T-helper 2 cell treated with Interferon-gamma antibody and Interleukin-4, amounts not matched to agents 100 ng/mL and 5 ng/mL, for 36 hours (primary cell): ENCODE measurements around the gene PATL2. TPM values are rescaled to one million over a fixed set of nuclear protein-coding genes. Genes with fewer than 3 reads are reported as not detected.
"Not testable (repeated sequence)": the region's sequence is repeated elsewhere in the genome, so short reads cannot be mapped to it uniquely, and the experiment has no call there.

Experiments used
- intact Hi-C: fragments of 100-400 bp; cut with micrococcal nuclease; formaldehyde crosslinking; loops from one replicate; pipeline ENCODE4 v1.15.1; 2023
- total RNA-seq: library from RNA; stranded (reverse); gene quantifications from 2 replicates; pipeline ENCODE4 v1.2.3, GENCODE V29; 2022

The PATL2 gene
- total RNA-seq, 1 donor from 2014 or later = 22.5 TPM

GRCh38 chr15:44698641-44699040 is 12.5 kb downstream of the PATL2 start:
- intact Hi-C loops = no loop called here

- intact Hi-C loops = no loop called here
Observed at GRCh38 chr15:44697014-44697413, 14.1 kb downstream of the PATL2 start.

- intact Hi-C loops = no loop called here
Observed at GRCh38 chr15:44695294-44695693, 15.8 kb downstream of the PATL2 start.

- intact Hi-C loops = no loop called here
Observed at GRCh38 chr15:44694416-44694815, 16.7 kb downstream of the PATL2 start.

GRCh38 chr15:44692659-44693058 is 18.5 kb downstream of the PATL2 start:
- intact Hi-C loops = no loop called here

- intact Hi-C loops = not testable (repeated sequence)
Observed at GRCh38 chr15:44690245-44690644, 20.9 kb downstream of the PATL2 start.

GRCh38 chr15:44689318-44689717 is 21.8 kb downstream of the PATL2 start:
- intact Hi-C loops = not testable (repeated sequence)

GRCh38 chr15:44682809-44683682 is 28.1 kb downstream of the PATL2 start:
- intact Hi-C loops = loop anchor here (1.0 kb wide), 2 partner anchors 20 to 27 kb away; partner anchors contain the start of gene SPG11

- intact Hi-C loops = no loop called here
Observed at GRCh38 chr15:44682211-44682610, 28.9 kb downstream of the PATL2 start.

GRCh38 chr15:44676676-44677075 is 34.4 kb downstream of the PATL2 start:
- intact Hi-C loops = loop anchor here (1.0 kb wide), 1 partner anchor 10 kb away; no protein-coding TSS in a partner anchor

DNA sequence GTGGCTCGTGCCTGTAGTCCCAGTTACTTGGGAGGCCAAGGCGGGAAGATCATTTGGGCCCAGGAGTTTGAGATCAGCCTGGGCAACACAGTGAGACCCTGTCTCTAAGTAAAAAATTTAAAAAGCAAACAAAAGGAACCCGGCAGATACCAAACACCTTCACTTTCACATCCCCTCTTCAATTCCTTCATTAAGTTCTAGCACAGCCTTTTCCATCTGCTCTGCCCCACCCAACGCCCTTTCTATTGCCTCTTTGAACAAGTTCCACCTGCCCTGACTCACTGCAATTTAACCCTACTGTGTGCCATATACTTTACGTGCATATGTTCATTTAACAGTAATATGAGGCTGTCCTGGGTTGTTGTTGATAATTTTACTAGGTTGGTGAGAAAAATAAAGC is 35.2 kb downstream of the PATL2 start:
- intact Hi-C loops = no loop called here

GRCh38 chr15:44673639-44674038 is 37.5 kb downstream of the PATL2 start:
- intact Hi-C loops = no loop called here

- intact Hi-C loops = no loop called here
Observed at GRCh38 chr15:44670087-44670950, 40.8 kb downstream of the PATL2 start.

GRCh38 chr15:44668921-44669320 is 42.2 kb downstream of the PATL2 start:
- intact Hi-C loops = no loop called here

- intact Hi-C loops = no loop called here
Observed at GRCh38 chr15:44667039-44667360, 44.1 kb downstream of the PATL2 start.

DNA sequence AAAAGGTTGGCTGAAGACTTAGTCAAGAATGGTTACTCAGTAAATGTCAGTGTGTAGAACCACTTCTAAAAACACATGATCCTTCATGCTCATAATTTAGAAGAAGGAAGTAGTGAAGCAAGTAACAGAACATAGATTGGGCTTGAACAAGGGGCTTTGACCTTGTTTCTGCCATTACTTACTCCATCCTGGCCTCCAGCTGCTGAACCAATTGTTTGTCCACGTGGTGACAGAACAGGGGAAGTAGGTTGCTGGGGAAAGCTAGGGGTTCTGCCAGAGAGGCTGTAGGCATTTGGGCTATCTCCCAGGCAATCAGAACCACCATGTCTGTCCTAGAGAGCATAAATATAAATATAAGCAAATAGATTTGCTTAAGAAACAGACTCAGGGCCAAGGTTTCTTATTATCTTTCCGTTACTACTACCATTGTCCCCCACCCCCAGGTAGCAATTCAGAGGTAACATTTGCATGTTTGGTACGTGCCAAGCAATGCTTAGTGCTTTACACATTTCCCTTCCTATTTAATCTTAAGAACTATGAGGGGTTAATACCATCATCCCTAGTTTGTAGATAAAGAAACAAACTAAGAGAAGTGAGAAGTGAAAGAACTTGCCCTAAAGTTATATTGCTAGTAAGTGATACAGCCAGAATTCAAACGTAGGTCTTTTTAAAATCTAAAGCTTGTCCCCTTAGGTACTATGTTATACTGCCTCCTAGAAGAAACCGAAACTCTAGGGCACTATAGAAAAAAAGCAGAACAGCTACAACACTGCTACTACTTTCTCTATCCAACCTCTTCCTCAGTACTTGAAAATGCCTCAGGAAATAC is 44.7 kb downstream of the PATL2 start:
- intact Hi-C loops = loop anchor here (1.0 kb wide), 1 partner anchor 11 kb away; no protein-coding TSS in a partner anchor

GRCh38 chr15:44663410-44664308 is 47.5 kb downstream of the PATL2 start, which contains the start of gene SPG11:
SPG11 (minus strand) TSS chr15:44663662; CDS start chr15:44663647, 15 bp downstream.
- intact Hi-C loops = loop anchor here (1.0 to 5.0 kb wide), 7 partner anchors 20 to 376 kb away; partner anchors contain the start of genes B2M, EIF3J, GOLM2 and PATL2

GRCh38 chr15:44662478-44663409 is 48.4 kb downstream of the PATL2 start:
- intact Hi-C loops = loop anchor here (1.0 to 5.0 kb wide), 7 partner anchors 21 to 375 kb away; partner anchors contain the start of genes B2M, EIF3J, GOLM2 and PATL2

DNA sequence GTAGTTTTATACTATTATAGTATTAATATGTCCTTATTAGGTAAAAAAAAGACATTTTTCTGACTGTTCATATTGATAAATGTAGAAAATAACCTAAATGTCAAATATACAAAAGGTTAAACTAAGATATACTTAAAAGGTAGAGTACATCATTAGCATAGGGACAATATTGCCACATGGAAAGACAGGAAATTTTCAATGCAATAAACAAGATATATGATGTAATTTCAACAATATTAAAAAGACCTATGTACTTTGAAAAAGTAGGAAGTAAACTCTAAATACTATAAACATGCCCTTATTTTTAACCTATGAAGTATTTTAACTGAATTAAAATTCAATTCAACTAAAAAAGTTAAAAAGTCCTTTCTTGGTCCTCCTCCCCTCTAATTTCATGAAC is 49.5 kb downstream of the PATL2 start:
- intact Hi-C loops = loop anchor here (5.0 kb wide), 1 partner anchor 374 kb away; the partner anchor contains the start of gene GOLM2
